Measurements from ENCODE around the gene SPCS1.

DNA sequence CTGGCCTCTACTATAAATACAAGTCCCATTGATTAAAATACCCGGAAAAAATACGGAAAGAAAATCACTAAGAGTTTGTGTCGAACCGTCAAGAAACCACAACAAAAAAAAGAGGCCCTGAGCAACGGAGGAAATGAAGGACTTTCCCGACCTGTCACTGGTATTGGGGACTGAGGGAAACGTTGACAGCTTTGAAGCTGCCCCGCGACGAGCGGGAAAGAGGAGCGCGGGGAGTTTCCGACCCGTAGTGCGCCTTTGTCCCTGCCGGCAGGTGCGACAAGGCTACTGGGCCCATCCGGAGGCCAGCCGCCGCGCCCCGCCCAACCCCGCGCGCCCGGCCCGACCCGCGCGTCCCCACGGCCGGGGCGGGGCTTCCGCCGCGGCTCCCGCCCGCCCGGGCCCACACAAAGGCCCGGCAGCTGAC lies 20.6 kb upstream of the SPCS1 start:
- TF ChIP-seq EZH2phosphoT487 (IDR thresholded peaks at IDR 0.05; ENCODE audit: borderline replicate concordance, low read depth) (no peak), RAD21 (IDR thresholded peaks at IDR 0.05; ENCODE audit: low read length) (no peak), SMC3 (IDR thresholded peaks at IDR 0.05; ENCODE audit: low read depth, low read length) (no peak), REST (IDR thresholded peaks at IDR 0.05; ENCODE audit: low read depth, low read length) (no peak), GABPA (IDR thresholded peaks at IDR 0.05; ENCODE audit: low read depth) (no peak), POLR2AphosphoS5 (IDR thresholded peaks at IDR 0.05; ENCODE audit: low read depth, low read length) (no peak), TAF1 (IDR thresholded peaks at IDR 0.05; ENCODE audit: borderline replicate concordance, low read depth, low read length) (no peak)
- TF ChIP-seq, protein P1, sequence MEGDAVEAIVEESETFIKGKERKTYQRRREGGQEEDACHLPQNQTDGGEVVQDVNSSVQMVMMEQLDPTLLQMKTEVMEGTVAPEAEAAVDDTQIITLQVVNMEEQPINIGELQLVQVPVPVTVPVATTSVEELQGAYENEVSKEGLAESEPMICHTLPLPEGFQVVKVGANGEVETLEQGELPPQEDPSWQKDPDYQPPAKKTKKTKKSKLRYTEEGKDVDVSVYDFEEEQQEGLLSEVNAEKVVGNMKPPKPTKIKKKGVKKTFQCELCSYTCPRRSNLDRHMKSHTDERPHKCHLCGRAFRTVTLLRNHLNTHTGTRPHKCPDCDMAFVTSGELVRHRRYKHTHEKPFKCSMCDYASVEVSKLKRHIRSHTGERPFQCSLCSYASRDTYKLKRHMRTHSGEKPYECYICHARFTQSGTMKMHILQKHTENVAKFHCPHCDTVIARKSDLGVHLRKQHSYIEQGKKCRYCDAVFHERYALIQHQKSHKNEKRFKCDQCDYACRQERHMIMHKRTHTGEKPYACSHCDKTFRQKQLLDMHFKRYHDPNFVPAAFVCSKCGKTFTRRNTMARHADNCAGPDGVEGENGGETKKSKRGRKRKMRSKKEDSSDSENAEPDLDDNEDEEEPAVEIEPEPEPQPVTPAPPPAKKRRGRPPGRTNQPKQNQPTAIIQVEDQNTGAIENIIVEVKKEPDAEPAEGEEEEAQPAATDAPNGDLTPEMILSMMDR (IDR thresholded peaks at IDR 0.05): no peak
- TF ChIP-seq, protein P2, sequence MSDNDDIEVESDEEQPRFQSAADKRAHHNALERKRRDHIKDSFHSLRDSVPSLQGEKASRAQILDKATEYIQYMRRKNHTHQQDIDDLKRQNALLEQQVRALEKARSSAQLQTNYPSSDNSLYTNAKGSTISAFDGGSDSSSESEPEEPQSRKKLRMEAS (IDR thresholded peaks at IDR 0.05; ENCODE audit: low read depth): no peak
